Mononuclear cell (primary cell): ENCODE data around the gene MTMR8. TPM values are rescaled to one million over a fixed set of nuclear protein-coding genes. Genes with fewer than 3 reads are reported as not detected.

ENCODE experiments used
- total RNA-seq: library from RNA; depleted of rRNA; stranded (reverse); fragments of >200 nt; gene quantifications from one replicate; pipeline ENCODE4 v1.2.3, GENCODE V29; 2012

The MTMR8 gene
- total RNA-seq, 1 donor: 4.7 TPM

Other genes with a start within 250 kb of the MTMR8 start
- 3.1 TPM for gene AMER1, start 189.7 kb downstream of the MTMR8 start, total RNA-seq
- 0.10 TPM for gene ASB12, start 164.8 kb downstream of the MTMR8 start, total RNA-seq